H1 (cell line): ENCODE data around the gene ABI3. TPM values are rescaled to one million over a fixed set of nuclear protein-coding genes. Genes with fewer than 3 reads are reported as not detected.
"Not testable (repeated sequence)": the region's sequence is repeated elsewhere in the genome, so short reads cannot be mapped to it uniquely, and the experiment has no call there.

ENCODE experiments used
- CTCF ChIA-PET: fragments of 300-600 bp; sonication (Branson Sonifier 250); formaldehyde crosslinking; loops from one replicate; lab custom pipeline; 2021; ENCODE audit not compliant: partially characterized antibody; lab: Charles Lee
- POLR2A ChIA-PET: fragments of 300-600 bp; sonication (Branson Sonifier 250); formaldehyde crosslinking; loops from one replicate; lab custom pipeline; 2021; ENCODE audit warnings: inconsistent platforms; ENCODE audit not compliant: partially characterized antibody; lab: Charles Lee
- DNase-seq, 2 experiments: peaks; one replicate each; pipeline versions ENCODE4 v3.0.0 to v3.0.0-alpha.2; 2010 to 2022; ENCODE audit warnings: low spot score in 2 of 2, low read depth in 1 of 2, mixed read lengths in 1 of 2
- FAIRE-seq: peaks from 2 replicates; lab custom pipeline; 2011; peaks lifted over from hg19 to GRCh38; lab: Jason Lieb, UNC
- H2AFZ ChIP-seq: 2 replicates; pipeline ENCODE4 v1.8.1; 2012; ENCODE audit warnings: low read length, inconsistent platforms
- H2AK5ac ChIP-seq: 2 replicates; pipeline ENCODE4 v1.6.1; 2013; ENCODE audit warnings: low read depth, low read length
- H2BK120ac ChIP-seq: replicated peaks from 2 replicates; pipeline ENCODE3; 2013; ENCODE audit warnings: low read depth, low read length, inconsistent platforms
- H2BK12ac ChIP-seq: 2 replicates; pipeline ENCODE4 v1.6.1; 2013; ENCODE audit warnings: low read depth, low read length
- H2BK15ac ChIP-seq: 2 replicates; pipeline ENCODE4 v1.6.1; 2013; ENCODE audit warnings: low read length
- H2BK20ac ChIP-seq: 2 replicates; pipeline ENCODE4 v1.6.1; 2013; ENCODE audit warnings: low read length
- H2BK5ac ChIP-seq: 2 replicates; pipeline ENCODE4 v1.6.1; 2013; ENCODE audit warnings: low read depth, low read length
- H3K14ac ChIP-seq: 2 replicates; pipeline ENCODE4 v1.6.1; 2013; ENCODE audit warnings: inconsistent platforms; ENCODE audit not compliant: insufficient read length
- H3K18ac ChIP-seq: 2 replicates; pipeline ENCODE4 v1.6.1; 2013; ENCODE audit warnings: low read length; ENCODE audit errors: extremely low read depth
- H3K23ac ChIP-seq: 2 replicates; pipeline ENCODE4 v1.6.1; 2013; ENCODE audit warnings: inconsistent platforms; ENCODE audit not compliant: insufficient read length
- H3K23me2 ChIP-seq: 2 replicates; pipeline ENCODE4 v1.6.1; 2013; ENCODE audit warnings: low read depth, low read length
- H3K27ac ChIP-seq: 2 replicates; pipeline ENCODE4 v1.6.1; 2011; ENCODE audit warnings: low read depth, low read length, inconsistent platforms
- H3K27me3 ChIP-seq, 4 experiments: replicated peaks in 1 of 4; 1 replicate in 1 of 4; 2 replicates in 3 of 4; pipeline versions ENCODE4 v1.6.1 to v1.8.1; 2011 to 2013; ENCODE audit warnings: low read length in 3 of 4, mild to moderate bottlenecking in 3 of 4, inconsistent platforms in 2 of 4, mixed read lengths in 2 of 4, moderate library complexity in 1 of 4; ENCODE audit not compliant: control insufficient read depth in 3 of 4, insufficient read depth in 3 of 4; ENCODE audit errors: extremely low read depth in 1 of 4
- H3K36me3 ChIP-seq, 4 experiments: 2 replicates each; pipeline versions ENCODE4 v1.6.1 to v1.8.1; 2011 to 2013; ENCODE audit warnings: mild to moderate bottlenecking in 4 of 4, low read length in 3 of 4, moderate library complexity in 2 of 4, control low read depth in 1 of 4, inconsistent platforms in 1 of 4; ENCODE audit not compliant: insufficient read depth in 4 of 4, control insufficient read depth in 2 of 4
- H3K4ac ChIP-seq: replicated peaks from 2 replicates; pipeline ENCODE3; 2013; ENCODE audit warnings: low read length, low read depth, mixed read lengths, inconsistent platforms; ENCODE audit not compliant: insufficient read length
- H3K4me1 ChIP-seq, 4 experiments: replicated peaks in 1 of 4; 1 replicate in 1 of 4; 2 replicates in 3 of 4; pipeline versions ENCODE4 v1.6.1 to v1.8.1; 2011 to 2013; ENCODE audit warnings: low read length in 3 of 4, inconsistent platforms in 2 of 4, mixed read lengths in 1 of 4; ENCODE audit not compliant: insufficient read depth in 4 of 4, control insufficient read depth in 3 of 4
- H3K4me2 ChIP-seq, 2 experiments: 2 replicates each; pipeline versions ENCODE4 v1.6.1 to v1.8.1; 2011 to 2013; ENCODE audit warnings: low read depth in 2 of 2, low read length in 2 of 2, control low read depth in 1 of 2, inconsistent platforms in 1 of 2, mild to moderate bottlenecking in 1 of 2; ENCODE audit not compliant: insufficient read depth in 1 of 2
- H3K4me3 ChIP-seq, 4 experiments: fragments of 200-600, 300-600 bp in 1 of 4; sonication (generic), shearing (Covaris generic), sonication (Bioruptor Twin) in 1 of 4; 2 replicates each; pipeline versions ENCODE4 v1.5.1 to v1.8.1; 2011 to 2016; ENCODE audit warnings: low read length in 4 of 4, low read depth in 3 of 4, control low read depth in 2 of 4, inconsistent platforms in 2 of 4, mild to moderate bottlenecking in 2 of 4, mixed read lengths in 1 of 4, moderate library complexity in 1 of 4; ENCODE audit not compliant: insufficient read depth in 2 of 4; ENCODE audit errors: extremely low read depth in 1 of 4
- H3K56ac ChIP-seq: replicated peaks from 2 replicates; pipeline ENCODE3; 2013; ENCODE audit warnings: low read depth, mild to moderate bottlenecking, mixed read lengths, low read length, inconsistent platforms; ENCODE audit not compliant: insufficient read length
- H3K79me1 ChIP-seq: 2 replicates; pipeline ENCODE4 v1.6.1; 2013; ENCODE audit warnings: low read depth, low read length, control low read depth
- H3K79me2 ChIP-seq, 2 experiments: 2 replicates each; pipeline versions ENCODE4 v1.6.1 to v1.8.1; 2012 to 2013; ENCODE audit warnings: low read length in 2 of 2, mild to moderate bottlenecking in 2 of 2, inconsistent platforms in 1 of 2; ENCODE audit not compliant: insufficient read depth in 2 of 2, control insufficient read depth in 1 of 2
- H3K9ac ChIP-seq, 4 experiments: replicated peaks in 1 of 4; 1 replicate in 1 of 4; 2 replicates in 3 of 4; pipeline versions ENCODE4 v1.6.1 to v1.8.1; 2011 to 2013; ENCODE audit warnings: low read depth in 3 of 4, low read length in 3 of 4, control low read depth in 2 of 4, mild to moderate bottlenecking in 2 of 4, moderate library complexity in 2 of 4, inconsistent platforms in 1 of 4; ENCODE audit errors: extremely low read depth in 1 of 4
- H3K9me3 ChIP-seq, 2 experiments: 2 replicates each; pipeline versions ENCODE4 v1.6.1 to v1.8.1; 2012 to 2013; ENCODE audit warnings: mild to moderate bottlenecking in 2 of 2, moderate library complexity in 2 of 2, control low read depth in 1 of 2, inconsistent platforms in 1 of 2, low read depth in 1 of 2, low read length in 1 of 2, mixed read lengths in 1 of 2; ENCODE audit not compliant: insufficient read depth in 2 of 2
- H4K20me1 ChIP-seq, 2 experiments: replicated peaks in 1 of 2; 2 replicates each; pipeline versions ENCODE3 to v1.8.1; 2011 to 2013; ENCODE audit warnings: inconsistent platforms in 2 of 2, low read length in 2 of 2, mild to moderate bottlenecking in 1 of 2; ENCODE audit not compliant: insufficient read depth in 2 of 2, control insufficient read depth in 1 of 2
- H4K5ac ChIP-seq: 2 replicates; pipeline ENCODE4 v1.6.1; 2013; ENCODE audit warnings: low read length, low read depth, mixed read lengths, inconsistent platforms; ENCODE audit not compliant: insufficient read length
- H4K8ac ChIP-seq: 2 replicates; pipeline ENCODE4 v1.8.0; 2013; ENCODE audit warnings: mild to moderate bottlenecking, moderate library complexity, low read length, inconsistent platforms; ENCODE audit not compliant: insufficient read depth; ENCODE audit errors: extremely low read depth
- H4K91ac ChIP-seq: replicated peaks from 2 replicates; pipeline ENCODE3; 2013; ENCODE audit warnings: low read length, mixed read lengths, inconsistent platforms; ENCODE audit not compliant: insufficient read length
- WGBS, 2 experiments: shearing (Covaris generic) in 1 of 2; methylation state at CpG; one replicate each; pipeline versions ENCODE4 v1.1.6 to v1.1.7; 2013 to 2015; ENCODE audit warnings: low lambda C conversion rate in 2 of 2, mixed read lengths in 2 of 2, inconsistent platforms in 1 of 2, low coverage in 1 of 2, missing lambda C conversion rate in 1 of 2; ENCODE audit not compliant: insufficient replicate concordance in 2 of 2, insufficient coverage in 1 of 2, insufficient read length in 1 of 2; ENCODE audit errors: extremely low coverage in 1 of 2, missing lambda C conversion rate in 1 of 2; 5-methylcytosine and 5-hydroxymethylcytosine counted together
- polyA plus RNA-seq, 7 experiments: library from polyadenylated mRNA; depleted of rRNA in 3 of 7; stranded (reverse) in 5 of 7; unstranded in 2 of 7; fragments of >200 nt in 5 of 7; fragments of 200-250 nt in 2 of 7; gene quantifications; 1 replicate in 5 of 7; 2 replicates in 1 of 7; 4 replicates in 1 of 7; pipeline versions ENCODE4 v1.2.1 to v1.2.3, GENCODE V29; 2011 to 2013; ENCODE audit warnings: missing spikeins in 2 of 7, mixed read lengths in 2 of 7
- total RNA-seq: library from RNA; stranded (reverse); fragmentation: NEBNext Ultra II Directional; extraction: Animal tissue kit (Norgen Biotek cat#: 25700); gene quantifications from 2 replicates; pipeline ENCODE4 v1.2.1, GENCODE V29; 2021

ABI3 gene
- total and polyA plus RNA-seq, 2 of the 8 experiments (the other 6 are each of a cell fraction or from before 2014, with no cell fraction given): 1.3 to 2.5 TPM

DNA sequence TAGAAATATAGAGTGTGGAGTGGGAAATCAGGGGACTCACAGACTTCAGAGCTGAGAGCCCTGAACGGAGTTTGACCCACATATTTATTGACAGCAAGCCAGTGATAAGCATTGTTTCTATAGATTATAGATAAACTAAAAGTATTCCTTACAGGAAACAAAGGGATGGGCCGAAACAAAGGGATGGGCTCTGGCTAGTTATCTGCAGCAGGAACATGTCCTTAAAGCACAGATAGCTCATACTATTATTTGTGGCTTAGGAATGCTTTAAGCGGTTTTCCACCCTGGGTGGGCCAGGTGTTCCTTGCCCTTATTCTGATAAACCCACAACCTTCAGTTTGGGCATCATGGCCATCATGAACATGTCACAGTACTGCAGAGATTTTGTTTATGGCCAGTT, 39.8 kb upstream of the ABI3 start:
- H3K79me1 ChIP-seq, H3K4me1 ChIP-seq, H3K9ac ChIP-seq, H4K20me1 ChIP-seq, H3K27me3 ChIP-seq, H4K8ac ChIP-seq, H3K23ac ChIP-seq, H3K23me2 ChIP-seq, H2AFZ ChIP-seq, H2BK5ac ChIP-seq, POLR2A ChIA-PET, H2AK5ac ChIP-seq, H2BK12ac ChIP-seq, H2BK120ac ChIP-seq, H2BK20ac ChIP-seq, H3K4ac ChIP-seq, H3K79me2 ChIP-seq, H4K91ac ChIP-seq, H3K14ac ChIP-seq, H3K18ac ChIP-seq, H4K5ac ChIP-seq, H2BK15ac ChIP-seq, DNase-seq, H3K56ac ChIP-seq, H3K36me3 ChIP-seq, H3K27ac ChIP-seq, H3K4me2 ChIP-seq, H3K4me3 ChIP-seq, FAIRE-seq: not testable (repeated sequence)
- 78% methylated on average over 3 of the region's 3 CpGs; no CpG with 5 or more reads in 1 of the 2 experiments for WGBS, 2 experiments
- CTCF ChIA-PET: interaction anchor here (1.2 to 6.4 kb wide), 2 partner anchors 10 to 57 kb away, joined by 4 to 35 read pairs; no protein-coding TSS in a partner anchor
- peaks cover 5 to 12% of the 10 kb centered on the region in 2 experiments for H3K9me3 ChIP-seq

- H3K79me1 ChIP-seq, H2BK120ac ChIP-seq, POLR2A ChIA-PET, H3K27ac ChIP-seq, H2AK5ac ChIP-seq, H3K56ac ChIP-seq, H4K5ac ChIP-seq, H3K27me3 ChIP-seq, H2AFZ ChIP-seq, H3K9ac ChIP-seq, H3K18ac ChIP-seq, H3K4me2 ChIP-seq, DNase-seq, FAIRE-seq, H3K4me3 ChIP-seq, H3K23me2 ChIP-seq, H2BK12ac ChIP-seq, H2BK15ac ChIP-seq, H2BK5ac ChIP-seq, H3K4me1 ChIP-seq, H3K4ac ChIP-seq, H4K91ac ChIP-seq, H2BK20ac ChIP-seq, H3K23ac ChIP-seq, H3K36me3 ChIP-seq, H4K20me1 ChIP-seq, H3K79me2 ChIP-seq, H3K14ac ChIP-seq, H4K8ac ChIP-seq: not testable (repeated sequence)
- CTCF ChIA-PET: interaction anchor here (0.7 to 1.4 kb wide), 2 partner anchors 10 to 1975 kb away, joined by 3 to 5 read pairs; no protein-coding TSS in a partner anchor
- peaks cover 16 to 19% of the 10 kb centered on the region in 2 experiments for H3K9me3 ChIP-seq
- 88% methylated on average over 11 of the region's 11 CpGs; no CpG with 5 or more reads in 1 of the 2 experiments for WGBS, 2 experiments
These were observed 34.5 kb upstream of the ABI3 start for GRCh38 chr17:49175978-49176377.
